Nephron (organoid): ENCODE measurements around the gene SELENOS.

Source experiments
- H3K27ac Mint-ChIP-seq, 3 experiments: 2 replicates each; pipeline ENCODE4 v1.8.0; 2020; ENCODE audit warnings: mixed read lengths in 3 of 3, mild to moderate bottlenecking in 2 of 3, moderate library complexity in 1 of 3
- H3K27me3 Mint-ChIP-seq: 2 replicates; pipeline ENCODE4 v1.8.0; 2021; ENCODE audit warnings: low read depth, mild to moderate bottlenecking, moderate library complexity, mixed read lengths
- H3K36me3 Mint-ChIP-seq: 2 replicates; pipeline ENCODE4 v1.8.0; 2020; ENCODE audit warnings: low read depth, mixed read lengths
- H3K4me1 Mint-ChIP-seq: 2 replicates; pipeline ENCODE4 v1.8.0; 2020; ENCODE audit warnings: mixed read lengths
- H3K4me3 Mint-ChIP-seq, 3 experiments: 2 replicates each; pipeline ENCODE4 v1.8.0; 2020; ENCODE audit warnings: mild to moderate bottlenecking in 3 of 3, mixed read lengths in 3 of 3, moderate library complexity in 2 of 3
- H3K9me3 Mint-ChIP-seq: 2 replicates; pipeline ENCODE4 v1.8.0; 2020; ENCODE audit warnings: mixed read lengths
- CTCF ChIP-seq, 3 experiments: fragments of 200-600 bp; sonication (generic); IDR thresholded peaks; one replicate each; pipeline ENCODE4 v1.5.0; 2021; ENCODE audit warnings: antibody characterized with exemption in 3 of 3; ENCODE audit not compliant: unreplicated experiment in 3 of 3

The SELENOS gene, protein sequence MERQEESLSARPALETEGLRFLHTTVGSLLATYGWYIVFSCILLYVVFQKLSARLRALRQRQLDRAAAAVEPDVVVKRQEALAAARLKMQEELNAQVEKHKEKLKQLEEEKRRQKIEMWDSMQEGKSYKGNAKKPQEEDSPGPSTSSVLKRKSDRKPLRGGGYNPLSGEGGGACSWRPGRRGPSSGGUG

GRCh38 chr15:101277038-101277822, at the start of gene SELENOS:
Gene SELENOS (minus strand): TSS chr15:101277485. CDS start chr15:101277417, 68 bp downstream.
- Mint-ChIP-seq H3K27me3 (no peaks in the 10 kb centered on the region), H3K27ac (peak within 1 kb of the TSS; percentile 77 to 95 (median 93)), H3K9me3 (no peaks in the 10 kb centered on the region), H3K4me1 (peaks cover 13% of the 10 kb centered on the region), H3K4me3 (peak within 1 kb of the TSS; percentile 97 to 98 (median 98)), H3K36me3 (peaks cover 53% of the 10 kb centered on the region)
- no peak for TF ChIP-seq CTCF (IDR thresholded peaks at IDR 0.05; ENCODE audit: unreplicated experiment in 3 of 3)

- Mint-ChIP-seq H3K4me1 (peaks cover 10% of the 10 kb centered on the region), H3K27me3 (peaks cover 50% of the 10 kb centered on the region), H3K27ac (no peak overlapping the region), H3K36me3 (no peaks in the 10 kb centered on the region), H3K9me3 (no peaks in the 10 kb centered on the region), H3K4me3 (peak overlapping the region in 1 of 3 experiments; percentile 22)
- no peak for TF ChIP-seq CTCF (IDR thresholded peaks at IDR 0.05; ENCODE audit: unreplicated experiment in 3 of 3)
Measured at GRCh38 chr15:101326462-101327146, 49.3 kb upstream of the SELENOS start.

DNA sequence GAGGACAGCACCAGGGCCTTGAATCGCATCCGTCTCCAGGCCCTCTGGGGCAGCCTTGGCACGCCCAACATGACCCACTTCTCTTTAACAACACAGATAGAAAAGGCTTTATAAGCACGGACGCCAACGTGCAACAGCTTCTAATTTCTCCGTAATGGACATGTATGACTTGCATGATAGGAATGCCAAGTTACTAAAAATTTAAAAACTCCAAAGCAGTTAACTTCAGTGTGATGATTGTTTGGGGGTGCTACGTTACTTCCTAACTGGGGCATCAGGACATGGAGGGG, 48.7 kb upstream of the SELENOS start:
- no peak overlapping the region for H3K27ac Mint-ChIP-seq
- H3K36me3 Mint-ChIP-seq, result no peaks in the 10 kb centered on the region
- H3K4me1 Mint-ChIP-seq, result peaks cover 10% of the 10 kb centered on the region
- TF ChIP-seq CTCF (IDR thresholded peaks at IDR 0.05; ENCODE audit: unreplicated experiment in 3 of 3), result no peak
- H3K9me3 Mint-ChIP-seq, result no peaks in the 10 kb centered on the region
- H3K4me3 Mint-ChIP-seq, result no peak overlapping the region
- peaks cover 54% of the 10 kb centered on the region for H3K27me3 Mint-ChIP-seq

DNA sequence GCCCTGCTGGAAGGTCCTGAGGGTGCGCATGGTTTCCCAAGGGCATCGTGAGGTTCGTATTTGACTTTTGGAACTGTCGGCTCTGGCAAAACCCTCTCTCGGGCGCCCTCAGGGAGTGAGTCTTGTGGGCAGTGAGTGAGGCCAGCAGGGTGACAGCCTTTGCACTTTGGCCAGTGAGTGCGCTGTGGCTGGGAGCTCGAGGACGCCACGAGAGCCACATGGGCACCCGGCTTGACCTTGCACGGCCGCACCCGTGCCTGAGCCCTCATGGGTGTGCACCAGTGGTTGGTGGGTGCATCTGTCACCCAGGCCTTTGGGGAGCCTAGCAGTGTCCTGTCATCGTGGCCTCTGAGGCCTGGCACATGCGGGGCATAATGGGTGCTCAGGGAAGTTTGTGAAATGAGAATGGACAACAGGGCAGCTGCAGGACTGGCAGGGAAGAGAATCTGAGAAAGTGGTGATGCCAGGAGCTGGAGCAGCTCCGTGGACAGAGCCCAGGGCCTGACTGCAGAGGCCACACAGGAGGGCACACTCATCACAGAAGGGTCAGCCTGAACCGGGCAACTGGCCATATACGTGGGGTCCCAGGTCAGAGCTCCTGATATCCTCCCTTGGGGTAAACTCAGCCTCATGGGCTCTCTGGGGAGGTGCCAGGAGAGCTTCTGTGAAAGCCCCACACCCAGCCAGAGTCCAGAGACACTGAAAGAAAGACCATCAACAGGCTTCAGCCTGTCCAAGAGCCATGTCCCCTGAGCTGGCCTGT, 48.2 kb upstream of the SELENOS start:
- Mint-ChIP-seq H3K4me1 (peaks cover 13% of the 10 kb centered on the region), H3K9me3 (no peaks in the 10 kb centered on the region), H3K36me3 (no peaks in the 10 kb centered on the region), H3K27me3 (peaks cover 59% of the 10 kb centered on the region), H3K4me3 (no peak overlapping the region), H3K27ac (no peak overlapping the region)
- no peak for TF ChIP-seq CTCF (IDR thresholded peaks at IDR 0.05; ENCODE audit: unreplicated experiment in 3 of 3)

DNA sequence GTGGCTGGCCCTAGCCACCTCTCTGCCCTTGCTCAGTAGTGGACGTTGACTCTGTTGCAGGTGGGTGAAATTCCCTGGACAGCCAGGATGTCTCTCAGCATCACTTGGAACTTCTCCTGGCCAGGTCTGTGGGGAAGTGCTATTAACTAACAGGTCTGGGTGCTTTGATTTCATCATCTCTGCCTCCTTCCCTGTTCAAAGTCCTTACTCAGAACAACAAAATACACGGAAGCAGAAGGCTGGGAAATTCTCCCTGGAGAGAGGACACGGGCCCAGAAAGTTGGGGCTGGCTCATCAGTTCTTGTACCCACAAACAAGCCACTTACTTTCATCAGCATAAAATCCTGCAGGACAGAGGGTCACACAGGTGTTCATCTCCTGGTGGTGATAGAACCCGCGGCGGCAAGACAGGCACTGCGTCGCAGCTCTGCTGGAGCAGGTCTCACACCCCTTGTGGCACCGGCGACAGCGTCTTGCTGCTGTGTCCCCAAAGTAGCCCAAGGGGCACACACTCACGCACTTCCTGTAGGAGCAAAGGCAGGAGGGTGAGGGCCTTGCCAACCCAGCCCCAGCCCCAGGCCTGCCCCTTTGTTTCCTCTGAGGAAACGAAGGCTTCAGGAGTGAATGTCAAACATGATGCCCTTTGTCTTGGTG, 47.4 kb upstream of the SELENOS start:
- no peak for TF ChIP-seq CTCF (IDR thresholded peaks at IDR 0.05; ENCODE audit: unreplicated experiment in 3 of 3)
- H3K4me1 Mint-ChIP-seq, result peaks cover 14% of the 10 kb centered on the region
- H3K4me3 Mint-ChIP-seq, result no peak overlapping the region
- peaks cover 58% of the 10 kb centered on the region for H3K27me3 Mint-ChIP-seq
- no peaks in the 10 kb centered on the region for H3K9me3 Mint-ChIP-seq
- H3K36me3 Mint-ChIP-seq, result no peaks in the 10 kb centered on the region
- H3K27ac Mint-ChIP-seq, result no peak overlapping the region
